NCI-H128 (cell line): ENCODE data around the gene OTP.

Experiments
- DNase-seq: peaks from one replicate; lab custom pipeline; 2025; ENCODE audit not compliant: unreplicated experiment; lab: John Stamatoyannopoulos, UW

Gene OTP

GRCh38 chr5:77637998-77638762, at the start of gene OTP:
Gene OTP, minus strand, starts transcription at chr5:77638713. Its CDS starts 164 bp downstream, at chr5:77638549.
- no peak for DNase-seq

DNA sequence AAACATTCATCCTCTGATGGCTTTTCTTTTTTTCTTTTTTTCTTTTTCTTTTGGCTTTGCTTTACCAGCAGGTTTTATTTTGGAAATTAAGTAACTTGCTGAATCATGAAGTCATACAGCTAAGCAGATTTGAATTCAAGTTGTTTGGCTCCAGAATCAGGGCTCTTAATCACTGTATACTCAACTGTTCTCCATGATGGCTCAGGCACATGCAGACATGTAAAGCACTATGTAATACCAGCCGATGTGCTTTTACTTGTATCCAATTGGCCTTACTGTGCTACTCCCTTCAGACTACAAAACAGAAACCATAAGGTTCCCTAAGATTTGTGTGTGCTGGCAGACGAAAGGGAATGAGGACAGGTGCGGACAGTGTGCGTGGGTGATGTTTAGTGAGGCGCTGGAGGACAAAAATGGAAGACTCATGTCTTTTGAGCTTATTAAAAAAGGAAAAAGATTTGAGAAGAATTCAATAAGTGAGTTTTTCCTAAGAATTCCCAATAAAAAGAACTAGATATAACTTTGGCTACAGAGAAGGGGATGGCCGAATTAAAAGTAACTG, 44.7 kb upstream of the OTP start:
- DNase-seq, result no peak

- no peak for DNase-seq
These were observed 32.0 kb upstream of the OTP start for GRCh38 chr5:77670526-77670925.

- DNase-seq, result no peak
These were observed 31.2 kb upstream of the OTP start for GRCh38 chr5:77669677-77670076.

GRCh38 chr5:77663090-77663863, 24.8 kb upstream of the OTP start:
- DNase-seq, result no peak

GRCh38 chr5:77662635-77663034, 24.1 kb upstream of the OTP start:
- no peak for DNase-seq

GRCh38 chr5:77658662-77659061, 20.1 kb upstream of the OTP start:
- no peak for DNase-seq

DNA sequence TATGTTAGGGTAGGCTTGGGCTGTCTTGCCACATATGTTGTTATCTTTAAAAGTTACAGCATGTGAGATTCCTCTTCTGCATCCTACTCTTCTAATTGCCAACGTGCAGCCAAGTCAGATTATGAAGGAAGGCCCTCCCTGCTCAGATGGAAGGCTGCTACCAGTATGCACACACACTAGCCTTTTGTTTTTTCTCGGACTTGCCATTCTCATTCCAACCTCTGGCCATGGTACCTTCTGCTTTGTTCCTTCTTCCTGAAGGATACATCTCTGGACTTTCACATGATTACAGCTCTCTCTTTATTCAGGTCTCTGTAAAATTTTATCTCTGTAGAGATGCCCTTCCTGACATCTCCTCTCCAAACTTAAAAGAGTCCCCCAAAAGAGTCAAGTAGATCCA, 12.8 kb upstream of the OTP start:
- DNase-seq, result no peak

GRCh38 chr5:77650686-77651085, 12.2 kb upstream of the OTP start:
- no peak for DNase-seq

DNA sequence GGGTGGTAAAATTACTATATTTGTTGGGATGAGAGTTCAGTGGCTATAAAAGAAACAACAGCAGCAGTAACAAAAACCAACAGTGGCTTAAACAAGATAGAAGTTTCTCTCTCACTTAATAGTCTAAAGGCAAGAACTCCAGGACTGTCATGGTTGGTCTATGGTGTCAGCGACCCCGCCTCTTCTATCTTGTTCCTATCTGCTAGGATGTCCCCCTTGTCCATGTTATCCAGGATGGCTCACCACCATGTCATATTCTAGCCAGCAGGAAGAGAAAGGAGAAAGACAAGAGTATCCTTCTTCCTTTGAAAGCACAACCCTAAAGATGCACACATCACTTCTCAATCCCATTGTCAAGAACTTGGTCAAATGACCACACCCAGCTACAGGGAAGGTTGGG, 11.3 kb upstream of the OTP start:
- no peak for DNase-seq

- DNase-seq, result no peak
These were observed 7.6 kb upstream of the OTP start for GRCh38 chr5:77645995-77646639.

GRCh38 chr5:77645158-77645994, 6.9 kb upstream of the OTP start:
- DNase-seq, result no peak

DNA sequence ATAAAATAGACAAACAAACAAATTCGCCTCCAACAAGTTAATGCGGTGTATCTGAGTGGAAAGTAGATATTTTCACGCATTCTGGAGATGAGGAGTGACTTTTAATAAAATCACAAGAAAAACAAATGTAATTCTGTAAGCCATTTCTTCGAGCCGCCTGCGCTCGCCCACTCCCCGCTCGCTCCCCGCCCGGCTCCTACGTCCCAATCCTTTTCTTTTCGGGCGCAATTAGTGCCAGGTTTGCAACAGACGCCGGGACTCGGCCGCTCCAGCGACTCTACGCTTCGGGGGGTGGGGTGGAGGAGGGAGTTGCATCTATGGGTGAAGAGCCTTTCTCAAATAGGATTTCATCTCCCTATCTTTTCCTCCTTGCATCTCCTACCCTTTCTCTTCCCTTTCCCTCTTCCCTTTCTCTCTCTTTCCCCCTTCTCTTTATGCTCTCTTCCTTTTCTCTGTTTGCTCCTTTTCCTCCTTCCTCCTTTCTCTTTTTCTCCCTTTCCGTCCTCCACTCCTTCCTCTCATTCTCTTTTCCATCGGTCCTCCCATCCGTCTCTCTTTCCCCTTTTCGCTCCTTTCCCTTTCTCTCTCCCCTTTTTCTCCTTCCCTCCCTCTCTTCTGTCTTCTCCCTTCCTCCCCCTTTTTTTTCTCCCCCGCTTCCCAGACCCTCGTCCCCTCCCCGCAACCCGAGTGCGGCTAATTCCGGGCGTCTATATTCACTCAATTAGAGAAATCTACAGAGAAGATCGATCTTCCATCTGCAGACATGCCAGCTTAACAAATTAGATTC, 6.1 kb upstream of the OTP start:
- no peak for DNase-seq

DNA sequence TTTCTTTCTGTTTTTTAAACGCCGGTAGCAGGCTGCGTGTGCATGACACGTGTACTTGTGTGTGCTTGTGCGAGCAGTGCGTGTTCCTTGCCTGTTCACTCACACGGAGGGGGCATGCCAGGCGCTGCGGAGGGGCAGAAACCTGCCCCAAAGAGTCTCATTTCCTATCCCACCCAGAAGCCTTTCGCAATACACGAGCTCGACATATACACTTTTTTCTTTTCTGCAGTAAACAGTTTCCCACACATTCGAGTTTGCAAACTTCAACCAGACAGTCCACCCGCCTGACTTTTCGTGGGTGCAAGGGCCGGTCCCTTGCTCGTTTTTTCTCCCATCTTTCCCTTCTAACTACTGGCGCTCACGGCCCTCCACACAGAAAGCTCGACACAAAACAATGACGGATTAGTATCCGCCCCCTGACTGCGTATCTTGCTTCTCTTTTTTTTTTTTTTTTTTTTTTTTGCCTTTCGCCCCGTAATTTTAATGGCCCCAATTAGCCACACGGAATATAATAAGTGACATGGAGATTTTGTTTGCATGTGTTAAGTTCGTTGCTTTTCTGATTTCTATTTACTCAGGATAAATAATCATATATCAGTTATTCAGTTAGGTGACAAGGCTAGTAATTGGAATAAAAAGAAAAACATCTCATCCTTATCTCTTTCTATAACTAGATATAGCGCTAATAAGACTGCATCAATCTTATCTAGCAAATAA, 5.3 kb upstream of the OTP start:
- no peak for DNase-seq

- DNase-seq, result no peak
These were observed 4.5 kb upstream of the OTP start for GRCh38 chr5:77642738-77643653.

GRCh38 chr5:77641963-77642737, 3.6 kb upstream of the OTP start:
- DNase-seq, result no peak

GRCh38 chr5:77641397-77641943, 3.0 kb upstream of the OTP start:
- DNase-seq, result no peak
